B cell (primary cell): ENCODE measurements around the gene EHF. TPM values are rescaled to one million over a fixed set of nuclear protein-coding genes. Genes with fewer than 3 reads are reported as not detected.

ENCODE experiments used
- ATAC-seq: fragments of 200-7000 bp; cut with Tn5 transposase; one replicate; pipeline ENCODE4 v1.10.0; 2021; ENCODE audit warnings: low read depth, mild to moderate bottlenecking, moderate number of reproducible peaks, moderate library complexity
- CTCF ChIA-PET: fragments of 350-600 bp; sonication (Branson Sonifier 250); formaldehyde crosslinking; loops from one replicate; lab custom pipeline; 2021; ENCODE audit warnings: antibody characterized with exemption, inconsistent platforms; lab: Charles Lee
- POLR2A ChIA-PET: fragments of 350-600 bp; sonication (Branson Sonifier 250); formaldehyde crosslinking; loops from one replicate; lab custom pipeline; 2021; ENCODE audit warnings: antibody characterized with exemption; lab: Charles Lee
- DNase-seq: peaks from one replicate; pipeline ENCODE4 v3.0.0; 2013
- H2AFZ ChIP-seq: 2 replicates; pipeline ENCODE4 v1.6.1; 2012; ENCODE audit warnings: mild to moderate bottlenecking, low read depth, low read length; ENCODE audit not compliant: insufficient read depth, poor library complexity, severe bottlenecking
- H3K27ac ChIP-seq, 2 donors: 1 replicate in 1 of 2; 2 replicates in 1 of 2; pipeline ENCODE4 v1.5.1; 2012 to 2013; ENCODE audit warnings: low read length in 2 of 2, mild to moderate bottlenecking in 2 of 2, moderate library complexity in 1 of 2
- H3K27me3 ChIP-seq, 4 experiments: fragments of 200-600 bp in 1 of 4; sonication (generic) in 1 of 4; replicated peaks in 1 of 4; 1 replicate in 2 of 4; 2 replicates in 2 of 4; pipeline versions ENCODE4 v1.6.1 to v1.7.0; 2013 to 2016; ENCODE audit warnings: low read length in 3 of 4, mild to moderate bottlenecking in 2 of 4, mixed read lengths in 1 of 4, moderate library complexity in 1 of 4; ENCODE audit not compliant: insufficient read depth in 4 of 4, control insufficient read depth in 3 of 4; ENCODE audit errors: control extremely low read depth in 1 of 4
- H3K36me3 ChIP-seq, 2 experiments: replicated peaks in 1 of 2; 1 replicate in 1 of 2; 2 replicates in 1 of 2; pipeline versions ENCODE4 v1.6.1 to v1.7.1; 2013; ENCODE audit warnings: low read length in 1 of 2; ENCODE audit not compliant: insufficient read depth in 2 of 2, control insufficient read depth in 1 of 2; ENCODE audit errors: control extremely low read depth in 1 of 2, extremely low read depth in 1 of 2
- H3K4me1 ChIP-seq, 2 donors: fragments of 200-600 bp in 1 of 2; sonication (generic) in 1 of 2; 1 replicate in 1 of 2; 2 replicates in 1 of 2; pipeline versions ENCODE4 v1.5.1 to v1.6.1; 2013 to 2017; ENCODE audit warnings: low read length in 2 of 2; ENCODE audit not compliant: control insufficient read depth in 2 of 2, insufficient read depth in 2 of 2
- H3K4me2 ChIP-seq: replicated peaks from 2 replicates; pipeline ENCODE3; 2012; ENCODE audit warnings: mild to moderate bottlenecking, low read depth, low read length; ENCODE audit not compliant: poor library complexity, severe bottlenecking
- H3K4me3 ChIP-seq, 5 experiments: fragments of 200-600 bp in 1 of 5; sonication (generic) in 1 of 5; 1 replicate in 3 of 5; 2 replicates in 2 of 5; pipeline versions ENCODE4 v1.5.1 to v1.7.0; 2011 to 2016; ENCODE audit warnings: low read length in 4 of 5, mild to moderate bottlenecking in 4 of 5, low read depth in 2 of 5, control low read depth in 1 of 5, moderate library complexity in 1 of 5; ENCODE audit not compliant: insufficient read depth in 1 of 5; ENCODE audit errors: control extremely low read depth in 1 of 5, extremely low read depth in 1 of 5
- H3K79me2 ChIP-seq: fragments of 200-600 bp; sonication (generic); one replicate; pipeline ENCODE4 v1.6.0; 2016; ENCODE audit warnings: low read length; ENCODE audit not compliant: control insufficient read depth, insufficient read depth
- H3K9ac ChIP-seq: fragments of 200-600 bp; sonication (generic); 2 replicates; pipeline ENCODE4 v1.6.1; 2017; ENCODE audit warnings: mild to moderate bottlenecking, low read length, moderate library complexity
- H3K9me3 ChIP-seq, 3 donors: one replicate each; pipeline versions ENCODE4 v1.6.1 to v1.7.1; 2013; ENCODE audit warnings: low read length in 2 of 3; ENCODE audit not compliant: control insufficient read depth in 2 of 3, insufficient read depth in 1 of 3; ENCODE audit errors: control extremely low read depth in 1 of 3
- H4K20me1 ChIP-seq: 2 replicates; pipeline ENCODE4 v1.6.0; 2012; ENCODE audit warnings: mild to moderate bottlenecking, low read length; ENCODE audit not compliant: insufficient read depth, control insufficient read depth, poor library complexity, severe bottlenecking
- H3K27ac Mint-ChIP-seq: one replicate; pipeline ENCODE4 v1.8.0; 2021; ENCODE audit warnings: mixed read lengths
- H3K27me3 Mint-ChIP-seq: one replicate; pipeline ENCODE4 v1.8.0; 2021; ENCODE audit warnings: mixed read lengths
- H3K4me1 Mint-ChIP-seq: one replicate; pipeline ENCODE4 v1.8.0; 2021; ENCODE audit warnings: mixed read lengths
- H3K4me3 Mint-ChIP-seq: one replicate; pipeline ENCODE4 v1.8.0; 2021; ENCODE audit warnings: mixed read lengths
- H3K9me3 Mint-ChIP-seq: one replicate; pipeline ENCODE4 v1.8.0; 2022; ENCODE audit warnings: mixed read lengths; ENCODE audit not compliant: insufficient read depth
- EZH2 ChIP-seq: IDR thresholded peaks from 2 replicates; pipeline ENCODE4 v1.6.1; 2012; ENCODE audit warnings: borderline replicate concordance, low read depth, mild to moderate bottlenecking, moderate library complexity, low read length; ENCODE audit not compliant: insufficient read depth, poor library complexity, severe bottlenecking
- WGBS: methylation state at CpG from one replicate; pipeline ENCODE4 v1.1.5; 2013; ENCODE audit warnings: missing lambda C conversion rate; ENCODE audit not compliant: insufficient coverage; 5-methylcytosine and 5-hydroxymethylcytosine counted together
- intact Hi-C: fragments of 100-400 bp; cut with micrococcal nuclease; formaldehyde crosslinking; loops from one replicate; pipeline ENCODE4 v1.10.0; 2022
- polyA plus RNA-seq: library from polyadenylated mRNA; depleted of rRNA; stranded (reverse); fragments of >200 nt; gene quantifications from 2 replicates; pipeline ENCODE4 v1.2.3, GENCODE V29; 2012
- total RNA-seq, 2 donors: library from RNA; stranded (reverse); fragments of 120-200 nt in 1 of 2; gene quantifications; 1 replicate in 1 of 2; 2 replicates in 1 of 2; pipeline versions ENCODE4 v1.2.3 to v1.2.4, GENCODE V29; 2013 to 2022
- TF ChIP-seq, protein P1 (sequence below): fragments of 200-600 bp; IDR thresholded peaks from one replicate; pipeline ENCODE4 v1.8.0; 2022; ENCODE audit warnings: antibody characterized with exemption, mild to moderate bottlenecking

EHF gene
- total and polyA plus RNA-seq, 2 donors (not counting 1 experiment from before 2014, with no cell fraction given), result not detected

GRCh38 chr11:34669458-34669857, 48.6 kb downstream of the EHF start:
- H3K9me3 ChIP-seq, result peaks cover 0 to 4% (median 0%) of the 10 kb centered on the region in 3 donors
- no peak overlapping the region for H3K27ac Mint-ChIP-seq
- no peak overlapping the region for H3K4me3 Mint-ChIP-seq
- WGBS, result 100% methylated on average over 2 of the region's 3 CpGs
- no peaks in the 10 kb centered on the region for H3K27me3 ChIP-seq
- ChIA-PET CTCF (interaction anchor here (0.6 to 1.1 kb wide), 2 partner anchors 10 to 304 kb away, joined by 3 read pairs; no protein-coding TSS in a partner anchor), POLR2A (no interaction called here)
- peaks cover 6% of the 10 kb centered on the region for H3K27me3 Mint-ChIP-seq
- DNase-seq, result no peak
- H3K4me2 ChIP-seq, result no peak overlapping the region
- no peak for ATAC-seq
- no peak overlapping the region for H3K4me3 ChIP-seq
- H3K4me1 ChIP-seq, result peaks cover 3 to 9% of the 10 kb centered on the region in 2 donors
- intact Hi-C loops, result no loop called here
- no peaks in the 10 kb centered on the region for H3K79me2 ChIP-seq
- TF ChIP-seq EZH2, result no peak
- TF ChIP-seq, protein P1, sequence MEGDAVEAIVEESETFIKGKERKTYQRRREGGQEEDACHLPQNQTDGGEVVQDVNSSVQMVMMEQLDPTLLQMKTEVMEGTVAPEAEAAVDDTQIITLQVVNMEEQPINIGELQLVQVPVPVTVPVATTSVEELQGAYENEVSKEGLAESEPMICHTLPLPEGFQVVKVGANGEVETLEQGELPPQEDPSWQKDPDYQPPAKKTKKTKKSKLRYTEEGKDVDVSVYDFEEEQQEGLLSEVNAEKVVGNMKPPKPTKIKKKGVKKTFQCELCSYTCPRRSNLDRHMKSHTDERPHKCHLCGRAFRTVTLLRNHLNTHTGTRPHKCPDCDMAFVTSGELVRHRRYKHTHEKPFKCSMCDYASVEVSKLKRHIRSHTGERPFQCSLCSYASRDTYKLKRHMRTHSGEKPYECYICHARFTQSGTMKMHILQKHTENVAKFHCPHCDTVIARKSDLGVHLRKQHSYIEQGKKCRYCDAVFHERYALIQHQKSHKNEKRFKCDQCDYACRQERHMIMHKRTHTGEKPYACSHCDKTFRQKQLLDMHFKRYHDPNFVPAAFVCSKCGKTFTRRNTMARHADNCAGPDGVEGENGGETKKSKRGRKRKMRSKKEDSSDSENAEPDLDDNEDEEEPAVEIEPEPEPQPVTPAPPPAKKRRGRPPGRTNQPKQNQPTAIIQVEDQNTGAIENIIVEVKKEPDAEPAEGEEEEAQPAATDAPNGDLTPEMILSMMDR, result no peak
- H3K4me1 Mint-ChIP-seq, result peaks cover 15% of the 10 kb centered on the region
- no peak overlapping the region for H3K9ac ChIP-seq
- no peaks in the 10 kb centered on the region for H3K36me3 ChIP-seq
- no peak overlapping the region for H2AFZ ChIP-seq
- no peaks in the 10 kb centered on the region for H3K9me3 Mint-ChIP-seq
- no peak overlapping the region for H3K27ac ChIP-seq
- H4K20me1 ChIP-seq, result no peaks in the 10 kb centered on the region

DNA sequence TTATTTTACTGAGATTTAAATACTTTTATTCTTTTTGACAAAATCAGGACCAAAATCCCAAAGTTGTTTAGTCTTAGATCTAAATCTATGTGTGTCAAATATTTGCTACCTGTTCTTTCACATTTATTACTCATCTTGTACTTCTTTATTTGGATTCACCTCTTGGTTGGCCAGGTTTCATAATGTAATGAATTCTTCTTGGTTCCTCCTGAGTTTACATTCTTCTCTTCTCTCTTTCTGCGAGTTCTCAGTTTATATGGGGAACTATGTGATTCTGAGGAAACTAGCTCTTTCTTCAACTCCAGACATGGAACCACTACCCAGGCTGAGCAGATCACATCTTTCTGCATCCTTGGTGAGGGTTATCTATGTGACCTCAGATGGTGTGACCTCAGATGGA, 50.2 kb downstream of the EHF start:
- TF ChIP-seq, protein P1, result no peak
- TF ChIP-seq EZH2, result no peak
- Histone ChIP-seq H3K4me1 (peaks cover 3 to 9% of the 10 kb centered on the region in 2 donors), H3K4me2 (no peak overlapping the region), H3K4me3 (no peak overlapping the region), H3K9ac (no peak overlapping the region), H3K9me3 (peaks cover 0 to 4% (median 0%) of the 10 kb centered on the region in 3 donors), H3K79me2 (no peaks in the 10 kb centered on the region), H2AFZ (no peak overlapping the region), H3K27ac (no peak overlapping the region), H4K20me1 (no peaks in the 10 kb centered on the region), H3K36me3 (no peaks in the 10 kb centered on the region), H3K27me3 (no peaks in the 10 kb centered on the region)
- ChIA-PET POLR2A (no interaction called here), CTCF (no interaction called here)
- peaks cover 15% of the 10 kb centered on the region for H3K4me1 Mint-ChIP-seq
- H3K9me3 Mint-ChIP-seq, result no peaks in the 10 kb centered on the region
- H3K27ac Mint-ChIP-seq, result no peak overlapping the region
- no peak overlapping the region for H3K4me3 Mint-ChIP-seq
- DNase-seq, result no peak
- H3K27me3 Mint-ChIP-seq, result peaks cover 4% of the 10 kb centered on the region
- intact Hi-C loops, result no loop called here
- no peak for ATAC-seq
- WGBS, result no CpG with 5 or more reads among the region's 1 CpG
